ENCODE measurements around the gene PWWP2B.

GRCh38 chr10:132411561-132412253 lies 14.7 kb downstream of the PWWP2B start:
- TF ChIP-seq EZH2 (IDR thresholded peaks at IDR 0.05; ENCODE audit: insufficient read depth, poor library complexity, severe bottlenecking): no peak
- TF ChIP-seq EZH2phosphoT487 (IDR thresholded peaks at IDR 0.05; ENCODE audit: insufficient read depth, low read depth): no peak
